H9 (cell line): ENCODE results near the gene RPL38. TPM values are rescaled to one million over a fixed set of nuclear protein-coding genes. Genes with fewer than 3 reads are reported as not detected.

Experiments used
- DNase-seq: peaks from one replicate; pipeline ENCODE4 v3.0.0-alpha.2; 2017
- H2AFZ ChIP-seq: one replicate; pipeline ENCODE4 v1.6.1; 2013; ENCODE audit warnings: mild to moderate bottlenecking, low read length, control low read depth, moderate library complexity
- H2AK5ac ChIP-seq: 2 replicates; pipeline ENCODE4 v1.6.1; 2013; ENCODE audit warnings: low read length, control low read depth, mixed read lengths; ENCODE audit not compliant: insufficient read length
- H2BK120ac ChIP-seq: one replicate; pipeline ENCODE4 v1.6.1; 2013; ENCODE audit warnings: low read depth, mild to moderate bottlenecking, low read length, control low read depth, inconsistent platforms; ENCODE audit not compliant: poor library complexity, severe bottlenecking
- H2BK12ac ChIP-seq: 2 replicates; pipeline ENCODE4 v1.6.1; 2013; ENCODE audit warnings: low read length, control low read depth, mixed read lengths, low read depth; ENCODE audit not compliant: insufficient read length
- H2BK15ac ChIP-seq: 2 replicates; pipeline ENCODE4 v1.6.1; 2013; ENCODE audit warnings: low read depth, low read length, control low read depth
- H2BK20ac ChIP-seq: one replicate; pipeline ENCODE4 v1.6.1; 2013; ENCODE audit warnings: low read depth, mild to moderate bottlenecking, low read length, control low read depth, inconsistent platforms; ENCODE audit not compliant: poor library complexity, severe bottlenecking
- H2BK5ac ChIP-seq: 2 replicates; pipeline ENCODE4 v1.6.1; 2013; ENCODE audit warnings: low read length, control low read depth, mixed read lengths; ENCODE audit not compliant: insufficient read length
- H3K14ac ChIP-seq: 2 replicates; pipeline ENCODE4 v1.6.1; 2013; ENCODE audit warnings: low read length, control low read depth; ENCODE audit not compliant: insufficient read depth
- H3K18ac ChIP-seq: 2 replicates; pipeline ENCODE4 v1.6.1; 2013; ENCODE audit warnings: low read depth, mild to moderate bottlenecking, mixed read lengths, low read length, control low read depth; ENCODE audit not compliant: insufficient read length
- H3K23ac ChIP-seq: 2 replicates; pipeline ENCODE4 v1.6.1; 2013; ENCODE audit warnings: low read length, control low read depth, mixed read lengths, low read depth; ENCODE audit not compliant: insufficient read length
- H3K23me2 ChIP-seq: 2 replicates; pipeline ENCODE4 v1.6.1; 2013; ENCODE audit warnings: low read depth, mild to moderate bottlenecking, mixed read lengths, low read length, control low read depth; ENCODE audit not compliant: insufficient read length, poor library complexity, severe bottlenecking
- H3K27ac ChIP-seq: 2 replicates; pipeline ENCODE4 v1.5.1; 2013; ENCODE audit warnings: low read length, control low read depth, mixed read lengths, low read depth; ENCODE audit not compliant: insufficient read length
- H3K27me3 ChIP-seq: 2 replicates; pipeline ENCODE4 v1.6.1; 2013; ENCODE audit warnings: low read length, control low read depth, inconsistent platforms; ENCODE audit not compliant: insufficient read depth
- H3K4ac ChIP-seq: 2 replicates; pipeline ENCODE4 v1.6.1; 2013; ENCODE audit warnings: low read depth, mild to moderate bottlenecking, control low read depth, inconsistent platforms, low read length, moderate library complexity
- H3K4me1 ChIP-seq: 2 replicates; pipeline ENCODE4 v1.6.1; 2013; ENCODE audit warnings: low read length, control low read depth, inconsistent platforms; ENCODE audit not compliant: insufficient read depth
- H3K4me2 ChIP-seq: 2 replicates; pipeline ENCODE4 v1.6.1; 2013; ENCODE audit warnings: low read length, control low read depth, mixed read lengths; ENCODE audit not compliant: insufficient read length, insufficient read depth
- H3K56ac ChIP-seq: 2 replicates; pipeline ENCODE4 v1.6.1; 2013; ENCODE audit warnings: low read depth, mild to moderate bottlenecking, mixed read lengths, low read length, control low read depth; ENCODE audit not compliant: insufficient read length
- H3K79me1 ChIP-seq: 2 replicates; pipeline ENCODE4 v1.6.1; 2013; ENCODE audit warnings: low read depth, mild to moderate bottlenecking, moderate library complexity, low read length, control low read depth, inconsistent platforms; ENCODE audit not compliant: insufficient read depth, poor library complexity, severe bottlenecking
- H3K79me2 ChIP-seq: 2 replicates; pipeline ENCODE4 v1.6.1; 2013; ENCODE audit warnings: low read length, control low read depth, inconsistent platforms; ENCODE audit not compliant: insufficient read depth
- H3K9ac ChIP-seq: 2 replicates; pipeline ENCODE4 v1.6.1; 2013; ENCODE audit warnings: low read length, control low read depth, mixed read lengths; ENCODE audit not compliant: insufficient read length; ENCODE audit errors: extremely low read depth
- H3K9me3 ChIP-seq: one replicate; pipeline ENCODE4 v1.6.1; 2013; ENCODE audit warnings: low read depth, low read length, inconsistent platforms; ENCODE audit not compliant: control insufficient read depth
- H3T11ph ChIP-seq: one replicate; pipeline ENCODE4 v1.6.1; 2013; ENCODE audit warnings: mild to moderate bottlenecking, low read length, control low read depth, inconsistent platforms
- H4K20me1 ChIP-seq: one replicate; pipeline ENCODE4 v1.6.1; 2013; ENCODE audit not compliant: control insufficient read depth, insufficient read length, insufficient read depth
- H4K5ac ChIP-seq: 2 replicates; pipeline ENCODE4 v1.6.1; 2013; ENCODE audit warnings: low read depth, mild to moderate bottlenecking, mixed read lengths, low read length, control low read depth; ENCODE audit not compliant: insufficient read length
- H4K8ac ChIP-seq: replicated peaks from 2 replicates; pipeline ENCODE4 v1.6.1; 2013; ENCODE audit warnings: low read length, control low read depth, mixed read lengths, low read depth; ENCODE audit not compliant: insufficient read length
- H4K91ac ChIP-seq: 2 replicates; pipeline ENCODE4 v1.6.1; 2013; ENCODE audit warnings: low read depth, mild to moderate bottlenecking, moderate library complexity, mixed read lengths, low read length, control low read depth; ENCODE audit not compliant: insufficient read length
- H3K27ac Mint-ChIP-seq, 3 experiments: 2 replicates in 2 of 3; 3 replicates in 1 of 3; pipeline ENCODE4 v1.8.0; 2020 to 2021; ENCODE audit warnings: mixed read lengths in 3 of 3, mild to moderate bottlenecking in 1 of 3, moderate library complexity in 1 of 3
- H3K27me3 Mint-ChIP-seq: 2 replicates; pipeline ENCODE4 v1.8.0; 2021; ENCODE audit warnings: low read depth, mild to moderate bottlenecking, moderate library complexity, mixed read lengths
- H3K36me3 Mint-ChIP-seq, 3 experiments: 2 replicates in 2 of 3; 3 replicates in 1 of 3; pipeline ENCODE4 v1.8.0; 2020 to 2021; ENCODE audit warnings: low read depth in 3 of 3, mixed read lengths in 3 of 3; ENCODE audit not compliant: insufficient read depth in 1 of 3
- H3K4me1 Mint-ChIP-seq, 2 experiments: 2 replicates each; pipeline ENCODE4 v1.8.0; 2020; ENCODE audit warnings: mixed read lengths in 2 of 2
- H3K4me3 Mint-ChIP-seq, 2 experiments: 2 replicates in 1 of 2; 3 replicates in 1 of 2; pipeline ENCODE4 v1.8.0; 2020 to 2021; ENCODE audit warnings: mild to moderate bottlenecking in 2 of 2, mixed read lengths in 2 of 2, moderate library complexity in 1 of 2
- H3K9me3 Mint-ChIP-seq, 2 experiments: 2 replicates in 1 of 2; 3 replicates in 1 of 2; pipeline ENCODE4 v1.8.0; 2020; ENCODE audit warnings: mild to moderate bottlenecking in 2 of 2, mixed read lengths in 2 of 2, moderate library complexity in 1 of 2
- WGBS: extraction: QIAGEN DNeasy Blood & Tissue Kit; methylation state at CpG from one replicate; pipeline ENCODE4 v1.1.7; 2013; ENCODE audit warnings: missing lambda C conversion rate, low lambda C conversion rate, mixed read lengths; ENCODE audit not compliant: insufficient read length; ENCODE audit errors: extremely low coverage; 5-methylcytosine and 5-hydroxymethylcytosine counted together
- total RNA-seq: library from RNA; stranded (reverse); gene quantifications from 2 replicates; pipeline ENCODE4 v1.2.1, GENCODE V29; 2021
- TF ChIP-seq, protein P1 (sequence below): fragments of 200-600 bp; sonication (generic); conservative IDR thresholded peaks from 3 replicates; pipeline ENCODE4 v1.8.0; 2021; ENCODE audit warnings: antibody characterized with exemption, mild to moderate bottlenecking

RPL38 gene
- total RNA-seq, 1 experiment from 2014 or later = 1,358 TPM

DNA sequence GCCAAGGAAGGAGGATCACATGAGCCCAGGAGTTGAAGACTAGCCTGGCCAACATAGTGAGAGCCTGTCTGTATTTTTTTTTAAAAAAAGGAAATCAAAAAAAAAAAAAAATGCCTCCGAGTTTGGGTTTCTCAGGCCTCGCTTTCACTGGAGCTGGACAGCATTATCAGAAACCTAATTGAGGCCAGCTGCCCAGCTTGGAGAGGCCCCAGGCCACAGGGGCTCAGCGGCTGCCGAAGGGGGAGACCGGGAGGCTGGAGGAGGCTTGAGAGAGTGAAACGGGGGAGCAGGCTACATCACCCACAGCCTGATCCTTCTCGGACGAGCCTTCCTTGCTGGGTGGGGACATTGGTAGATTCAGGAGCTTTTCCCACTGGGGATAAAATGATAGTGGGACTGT is 15.0 kb downstream of the RPL38 start:
- H4K8ac ChIP-seq = no peak overlapping the region
- no peak overlapping the region for H2BK15ac ChIP-seq
- H3K23ac ChIP-seq = no peak overlapping the region
- no peak overlapping the region for H3K4me2 ChIP-seq
- H3K14ac ChIP-seq = no peak overlapping the region
- no peaks in the 10 kb centered on the region for H3K79me1 ChIP-seq
- Mint-ChIP-seq H3K4me3 (no peak overlapping the region), H3K36me3 (no peaks in the 10 kb centered on the region), H3K9me3 (no peaks in the 10 kb centered on the region), H3K27ac (no peak overlapping the region), H3K27me3 (peaks cover 36% of the 10 kb centered on the region), H3K4me1 (peaks cover 6 to 14% of the 10 kb centered on the region in 2 experiments)
- no peak overlapping the region for H3K9ac ChIP-seq
- H2BK20ac ChIP-seq = no peak overlapping the region
- no peaks in the 10 kb centered on the region for H3K79me2 ChIP-seq
- H3T11ph ChIP-seq = no peak overlapping the region
- no peak overlapping the region for H2BK120ac ChIP-seq
- no peak overlapping the region for H2AFZ ChIP-seq
- H4K91ac ChIP-seq = no peak overlapping the region
- no peak overlapping the region for H2AK5ac ChIP-seq
- no peak overlapping the region for H3K27ac ChIP-seq
- peaks cover 3% of the 10 kb centered on the region; the same call in 1 of the 2 replicates for H3K27me3 ChIP-seq
- H4K5ac ChIP-seq = no peak overlapping the region
- no peak for DNase-seq
- H4K20me1 ChIP-seq = no peaks in the 10 kb centered on the region
- H2BK12ac ChIP-seq = no peak overlapping the region
- TF ChIP-seq, protein P1, sequence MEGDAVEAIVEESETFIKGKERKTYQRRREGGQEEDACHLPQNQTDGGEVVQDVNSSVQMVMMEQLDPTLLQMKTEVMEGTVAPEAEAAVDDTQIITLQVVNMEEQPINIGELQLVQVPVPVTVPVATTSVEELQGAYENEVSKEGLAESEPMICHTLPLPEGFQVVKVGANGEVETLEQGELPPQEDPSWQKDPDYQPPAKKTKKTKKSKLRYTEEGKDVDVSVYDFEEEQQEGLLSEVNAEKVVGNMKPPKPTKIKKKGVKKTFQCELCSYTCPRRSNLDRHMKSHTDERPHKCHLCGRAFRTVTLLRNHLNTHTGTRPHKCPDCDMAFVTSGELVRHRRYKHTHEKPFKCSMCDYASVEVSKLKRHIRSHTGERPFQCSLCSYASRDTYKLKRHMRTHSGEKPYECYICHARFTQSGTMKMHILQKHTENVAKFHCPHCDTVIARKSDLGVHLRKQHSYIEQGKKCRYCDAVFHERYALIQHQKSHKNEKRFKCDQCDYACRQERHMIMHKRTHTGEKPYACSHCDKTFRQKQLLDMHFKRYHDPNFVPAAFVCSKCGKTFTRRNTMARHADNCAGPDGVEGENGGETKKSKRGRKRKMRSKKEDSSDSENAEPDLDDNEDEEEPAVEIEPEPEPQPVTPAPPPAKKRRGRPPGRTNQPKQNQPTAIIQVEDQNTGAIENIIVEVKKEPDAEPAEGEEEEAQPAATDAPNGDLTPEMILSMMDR = no peak
- no peak overlapping the region for H3K4ac ChIP-seq
- no peak overlapping the region for H2BK5ac ChIP-seq
- no peaks in the 10 kb centered on the region for H3K9me3 ChIP-seq
- peaks cover 3% of the 10 kb centered on the region for H3K23me2 ChIP-seq
- WGBS = no CpG with 5 or more reads among the region's 8 CpGs
- H3K4me1 ChIP-seq = no peaks in the 10 kb centered on the region
- H3K56ac ChIP-seq = no peak overlapping the region
- H3K18ac ChIP-seq = no peak overlapping the region
